Body of pancreas (tissue), 4 donors: ENCODE data around the gene MUSTN1.

ENCODE experiments used
- CTCF ChIP-seq, 7 experiments: fragments of 450-650 bp in 4 of 7; fragments of 200-600 bp in 3 of 7; sonication (generic) in 3 of 7; IDR thresholded peaks; one replicate each; pipeline ENCODE4 v1.5.1; 2016 to 2019; ENCODE audit warnings: antibody characterized with exemption in 7 of 7
- POLR2A ChIP-seq, 3 donors: fragments of 450-650 bp; IDR thresholded peaks; one replicate each; pipeline ENCODE4 v1.6.1; 2016; ENCODE audit warnings: antibody characterized with exemption in 3 of 3, mild to moderate bottlenecking in 2 of 3

GRCh38 chr3:52786330-52787215 lies 48.2 kb downstream of the MUSTN1 start:
- TF ChIP-seq CTCF (IDR thresholded peaks at IDR 0.05): no peak
- no peak for TF ChIP-seq POLR2A (IDR thresholded peaks at IDR 0.05)
